ENCODE results near the gene PLA2G4A.
"Not testable (repeated sequence)": the region's sequence is repeated elsewhere in the genome, so short reads cannot be mapped to it uniquely, and the experiment has no call there.

The PLA2G4A gene

GRCh38 chr1:186875896-186876835 is 47.4 kb downstream of the PLA2G4A start:
- DNase-seq (ENCODE audit: low spot score) = no peak

DNA sequence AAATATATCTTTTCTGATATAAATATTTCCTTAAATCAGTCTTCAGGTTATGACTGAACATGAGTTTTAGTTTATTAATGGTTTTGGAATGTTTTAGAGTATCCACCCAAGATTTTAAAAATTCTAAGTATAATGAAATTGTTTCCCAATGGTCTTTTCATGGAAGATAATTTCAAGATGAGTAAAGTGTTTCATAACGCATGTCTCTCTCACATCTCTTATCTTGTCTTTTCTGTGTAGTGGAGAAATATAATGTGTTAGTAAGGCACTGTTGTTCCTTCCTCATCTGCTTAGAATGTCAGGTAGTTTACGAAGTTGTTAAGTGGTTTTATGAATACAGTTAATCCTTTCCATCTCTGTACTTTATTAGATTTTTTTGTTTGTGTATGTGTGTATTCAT is 49.6 kb downstream of the PLA2G4A start:
- DNase-seq (ENCODE audit: low spot score) = no peak

GRCh38 chr1:186880982-186881381 is 52.2 kb downstream of the PLA2G4A start:
- DNase-seq (ENCODE audit: low spot score) = no peak

- DNase-seq (ENCODE audit: low spot score) = no peak
These were observed 53.8 kb downstream of the PLA2G4A start for GRCh38 chr1:186882372-186883134.

DNA sequence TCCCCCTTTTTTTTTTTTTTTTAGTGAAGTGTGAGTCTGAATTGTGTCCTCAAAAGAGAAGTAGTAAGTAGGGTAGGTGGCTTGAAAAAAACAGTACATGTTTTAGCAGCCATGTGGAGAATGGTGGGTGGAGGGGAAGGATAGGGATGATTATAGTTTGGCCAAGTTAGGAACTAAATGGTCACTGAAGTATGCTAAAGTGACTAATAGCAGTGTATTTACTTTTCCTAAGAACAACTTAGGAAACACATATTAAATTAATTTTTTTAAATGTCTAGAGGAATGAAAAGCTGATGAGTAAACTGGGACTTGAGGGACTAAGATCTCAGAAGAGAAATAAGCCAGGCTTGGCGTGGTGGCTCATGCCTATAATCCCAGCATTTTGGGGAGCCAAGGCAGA is 55.5 kb downstream of the PLA2G4A start:
- DNase-seq (ENCODE audit: low spot score) = no peak

GRCh38 chr1:186887203-186887602 is 58.5 kb downstream of the PLA2G4A start:
- no peak for DNase-seq (ENCODE audit: low spot score)

- no peak for DNase-seq (ENCODE audit: low spot score)
These were observed 59.6 kb downstream of the PLA2G4A start for GRCh38 chr1:186888367-186888766.

- no peak for DNase-seq (ENCODE audit: low spot score)
These were observed 64.2 kb downstream of the PLA2G4A start for GRCh38 chr1:186892936-186893335.

DNA sequence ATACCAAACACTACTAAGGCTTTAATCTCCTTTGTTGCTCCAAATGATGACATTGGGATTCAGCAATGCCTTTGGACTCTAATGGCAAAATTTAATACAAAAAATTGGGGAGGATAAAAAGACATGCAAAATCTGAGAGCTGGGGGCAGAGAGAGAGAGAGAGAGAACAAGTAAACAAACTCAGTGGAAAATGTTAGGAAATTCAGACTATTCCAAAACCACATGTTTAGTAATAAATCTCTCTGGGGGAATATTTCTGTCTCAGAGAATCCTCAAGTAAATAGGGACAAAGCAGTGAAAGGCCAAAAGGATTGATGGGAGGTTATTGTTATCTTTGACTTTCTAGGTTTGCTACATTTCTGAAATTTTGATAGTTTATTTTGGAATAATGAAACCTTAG is 65.7 kb downstream of the PLA2G4A start:
- DNase-seq (ENCODE audit: low spot score) = no peak

DNA sequence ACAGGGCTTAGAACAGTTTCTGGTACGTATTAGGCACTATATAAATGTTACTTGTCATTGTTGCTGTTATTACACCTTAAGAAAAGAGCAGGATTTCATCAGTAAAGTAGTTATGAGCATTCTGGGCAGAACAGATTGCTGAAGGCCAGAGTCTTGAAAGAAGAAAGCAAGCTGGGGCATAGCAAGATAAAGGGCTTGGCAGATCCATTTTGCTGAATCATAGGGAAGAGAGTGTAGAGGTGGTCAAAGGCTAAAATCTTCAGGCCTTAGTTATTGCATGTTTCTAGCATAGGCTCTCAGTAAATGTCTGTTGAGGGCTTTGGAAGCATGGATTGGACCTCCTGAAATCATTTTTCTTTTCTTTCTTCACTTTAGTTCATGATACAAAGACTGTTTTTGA is 67.5 kb downstream of the PLA2G4A start:
- no peak for DNase-seq (ENCODE audit: low spot score)

GRCh38 chr1:186897008-186897407 is 68.3 kb downstream of the PLA2G4A start:
- DNase-seq (ENCODE audit: low spot score) = no peak

DNA sequence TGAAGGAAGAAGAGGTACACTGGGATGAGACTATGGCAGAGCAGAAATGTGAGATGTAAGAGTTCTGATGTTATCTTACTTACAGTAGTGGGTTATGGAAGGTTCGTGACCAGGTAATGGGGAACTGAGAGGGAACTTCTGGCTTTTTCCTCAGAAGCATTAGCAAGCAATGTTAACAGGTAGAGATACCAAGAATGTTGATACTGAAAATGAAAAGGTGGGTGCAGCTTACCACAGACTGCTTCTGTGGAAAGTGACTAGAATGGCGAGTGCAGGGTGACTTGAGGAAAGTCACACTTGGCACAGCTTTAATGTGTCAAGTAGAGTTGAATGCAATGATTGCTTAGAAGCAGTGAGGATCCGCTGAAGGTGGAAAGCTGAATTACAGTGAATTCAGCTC is 70.8 kb downstream of the PLA2G4A start:
- no peak for DNase-seq (ENCODE audit: low spot score)

DNA sequence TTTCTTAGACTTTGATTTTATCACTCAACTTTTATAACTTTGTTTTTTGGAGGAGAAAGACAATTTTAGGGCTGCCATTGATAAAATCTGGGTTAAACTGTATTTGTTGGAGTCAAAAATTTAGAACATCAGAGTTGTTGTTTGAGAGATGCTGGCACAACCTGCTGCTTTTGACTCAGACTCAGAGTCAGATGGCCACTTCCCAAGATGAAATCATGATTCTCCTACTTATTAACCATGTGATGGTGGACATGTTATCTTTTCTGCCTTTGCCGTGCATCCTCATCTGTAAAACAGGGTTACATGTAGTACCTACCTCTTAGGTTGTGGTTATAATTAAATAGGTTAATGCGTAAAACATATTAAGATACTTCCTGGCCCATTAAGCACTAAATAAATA is 71.2 kb downstream of the PLA2G4A start:
- no peak for DNase-seq (ENCODE audit: low spot score)

DNA sequence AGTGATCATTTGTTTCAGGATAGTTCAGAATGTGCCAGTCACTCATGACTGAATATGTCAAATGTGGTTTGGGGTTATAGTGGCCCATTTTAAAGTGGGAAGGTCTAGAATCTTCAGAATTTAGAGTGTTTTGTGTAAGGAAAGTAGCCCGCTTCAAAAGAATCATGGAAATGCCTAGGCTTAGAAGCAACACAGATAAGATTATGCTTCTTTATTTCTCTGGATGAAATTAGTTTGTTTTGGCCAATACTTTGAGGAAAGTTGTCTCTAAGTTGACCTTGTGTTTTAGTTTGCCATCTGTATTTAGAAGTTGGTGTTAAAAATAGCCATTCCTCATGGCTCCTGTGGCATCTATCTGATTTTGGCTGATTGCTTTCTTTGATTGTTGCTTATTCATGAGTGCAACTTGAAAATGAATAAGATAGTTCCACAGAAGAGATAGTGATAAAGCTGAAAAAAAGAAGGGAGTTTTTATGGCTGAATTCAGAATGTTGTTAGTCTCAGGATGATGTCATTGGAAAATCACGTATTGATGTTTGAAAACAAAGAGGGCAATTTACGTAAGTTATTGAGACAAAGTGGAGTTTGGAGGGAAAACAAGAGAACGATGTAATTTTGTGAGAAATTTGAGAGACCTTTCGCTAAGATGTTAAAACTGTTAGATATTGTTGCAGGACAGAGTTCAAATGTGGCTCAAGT is 71.9 kb downstream of the PLA2G4A start:
- no peak for DNase-seq (ENCODE audit: low spot score)

DNA sequence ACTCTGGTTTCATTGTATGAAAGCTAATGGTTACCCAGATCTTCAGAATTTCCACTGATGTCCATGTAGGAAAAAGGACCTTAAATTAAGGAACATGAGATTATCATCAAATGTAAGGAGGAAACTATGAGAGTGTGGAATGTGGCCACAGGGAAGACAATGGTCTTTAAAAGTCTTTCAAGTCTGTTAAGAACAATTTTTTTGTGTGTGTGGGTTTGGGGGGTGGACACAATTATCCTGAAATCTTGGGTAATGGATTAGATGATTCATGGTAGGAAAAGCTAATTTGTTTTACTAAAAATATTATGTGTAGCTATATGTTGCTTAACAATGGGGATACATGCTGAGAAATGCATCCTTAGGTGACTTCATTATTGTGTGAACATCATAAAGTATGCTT is 72.9 kb downstream of the PLA2G4A start:
- no peak for DNase-seq (ENCODE audit: low spot score)

GRCh38 chr1:186903374-186904136 is 74.8 kb downstream of the PLA2G4A start:
- no peak for DNase-seq (ENCODE audit: low spot score)

GRCh38 chr1:186904361-186904760 is 75.6 kb downstream of the PLA2G4A start:
- no peak for DNase-seq (ENCODE audit: low spot score)

DNA sequence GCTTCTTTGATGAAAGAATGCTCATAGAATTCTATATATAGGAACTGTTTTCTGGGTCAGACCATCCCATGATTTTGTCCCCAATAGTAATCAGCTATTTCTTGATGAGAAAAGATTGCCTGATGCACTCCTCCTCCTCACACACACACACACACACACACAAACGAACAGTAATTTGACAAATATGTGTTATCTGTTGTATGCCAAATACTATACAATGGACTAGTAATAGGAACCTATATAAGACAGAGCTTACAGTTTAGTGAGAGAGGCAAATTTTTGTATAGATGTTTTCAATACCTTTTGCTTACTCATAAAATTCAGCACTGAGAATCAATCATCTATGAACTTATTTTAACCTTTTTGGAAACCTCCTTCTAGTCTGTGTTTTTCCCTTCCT is 76.8 kb downstream of the PLA2G4A start:
- no peak for DNase-seq (ENCODE audit: low spot score)

- DNase-seq (ENCODE audit: low spot score) = no peak
These were observed 86.8 kb downstream of the PLA2G4A start for GRCh38 chr1:186915555-186915954.

- DNase-seq (ENCODE audit: low spot score) = not testable (repeated sequence)
These were observed 88.5 kb downstream of the PLA2G4A start for GRCh38 chr1:186917106-186917786.

- DNase-seq (ENCODE audit: low spot score) = not testable (repeated sequence)
These were observed 92.6 kb downstream of the PLA2G4A start for GRCh38 chr1:186921386-186921785.

All from hematopoietic multipotent progenitor cell treated with erythropoietin and hydrocortisone succinate and interleukin-3 and kit ligand, for 15 days (in vitro differentiated cells).